CD8-positive, alpha-beta memory T cell (primary cell): ENCODE data around the gene ZNF618. TPM values are rescaled to one million over a fixed set of nuclear protein-coding genes. Genes with fewer than 3 reads are reported as not detected.

Experiments used
- CTCF ChIA-PET: fragments of 350-600 bp; sonication (Branson Sonifier 250); formaldehyde crosslinking; loops from one replicate; lab custom pipeline; 2021; ENCODE audit warnings: antibody characterized with exemption; lab: Charles Lee
- POLR2A ChIA-PET: fragments of 350-600 bp; sonication (Branson Sonifier 250); formaldehyde crosslinking; loops from one replicate; lab custom pipeline; 2021; ENCODE audit warnings: antibody characterized with exemption; lab: Charles Lee
- DNase-seq, 5 donors: peaks; one replicate each; pipeline versions ENCODE4 v3.0.0 to v3.0.0-alpha.2; 2020 to 2022; ENCODE audit warnings: mixed read lengths in 1 of 5
- H3K27ac ChIP-seq: one replicate; pipeline ENCODE4 v1.7.0; 2013; ENCODE audit warnings: low read depth, mild to moderate bottlenecking, low read length, moderate library complexity
- H3K27me3 ChIP-seq: 2 replicates; pipeline ENCODE4 v1.7.0; 2013; ENCODE audit warnings: low read length, mild to moderate bottlenecking; ENCODE audit not compliant: insufficient read depth, poor library complexity, severe bottlenecking
- H3K36me3 ChIP-seq: 2 replicates; pipeline ENCODE4 v1.7.0; 2013; ENCODE audit warnings: mild to moderate bottlenecking, low read length, moderate library complexity; ENCODE audit not compliant: insufficient read depth
- H3K4me1 ChIP-seq: 2 replicates; pipeline ENCODE4 v1.7.0; 2013; ENCODE audit warnings: mild to moderate bottlenecking, low read length, moderate library complexity; ENCODE audit not compliant: insufficient read depth
- H3K4me3 ChIP-seq: 2 replicates; pipeline ENCODE4 v1.7.0; 2013; ENCODE audit warnings: mild to moderate bottlenecking, low read length
- H3K9me3 ChIP-seq: 2 replicates; pipeline ENCODE4 v1.7.0; 2013; ENCODE audit warnings: mild to moderate bottlenecking, low read length
- H3K27ac Mint-ChIP-seq, 8 donors: one replicate each; pipeline ENCODE4 v1.8.0; 2020 to 2021; ENCODE audit warnings: mixed read lengths in 8 of 8, mild to moderate bottlenecking in 6 of 8, inconsistent platforms in 3 of 8, moderate library complexity in 3 of 8
- H3K27me3 Mint-ChIP-seq, 2 donors: one replicate each; pipeline ENCODE4 v1.8.0; 2020 to 2021; ENCODE audit warnings: mixed read lengths in 2 of 2, mild to moderate bottlenecking in 1 of 2, moderate library complexity in 1 of 2
- H3K36me3 Mint-ChIP-seq, 3 donors: one replicate each; pipeline ENCODE4 v1.8.0; 2020 to 2021; ENCODE audit warnings: mixed read lengths in 3 of 3, inconsistent platforms in 1 of 3, mild to moderate bottlenecking in 1 of 3
- H3K4me1 Mint-ChIP-seq, 3 donors: one replicate each; pipeline ENCODE4 v1.8.0; 2020 to 2021; ENCODE audit warnings: mixed read lengths in 3 of 3, inconsistent platforms in 1 of 3, mild to moderate bottlenecking in 1 of 3
- H3K4me3 Mint-ChIP-seq, 7 donors: one replicate each; pipeline ENCODE4 v1.8.0; 2020 to 2021; ENCODE audit warnings: mixed read lengths in 7 of 7, mild to moderate bottlenecking in 6 of 7, moderate library complexity in 4 of 7, inconsistent platforms in 2 of 7
- H3K9me3 Mint-ChIP-seq, 5 donors: one replicate each; pipeline ENCODE4 v1.8.0; 2020 to 2022; ENCODE audit warnings: mixed read lengths in 5 of 5, mild to moderate bottlenecking in 3 of 5, moderate library complexity in 2 of 5, inconsistent platforms in 1 of 5
- polyA plus RNA-seq: library from polyadenylated mRNA; unstranded; fragments of 300-500 nt; fragmentation: Illumina TruSeq; gene quantifications from one replicate; pipeline ENCODE4 v1.2.3, GENCODE V29; 2021
- total RNA-seq, 2 experiments: library from RNA; stranded (reverse); gene quantifications; one replicate each; pipeline ENCODE4 v1.2.3, GENCODE V29; 2021

Gene ZNF618
- total and polyA plus RNA-seq, 3 experiments from 2014 or later = 0.55 to 1.2 (median 0.57) TPM

DNA sequence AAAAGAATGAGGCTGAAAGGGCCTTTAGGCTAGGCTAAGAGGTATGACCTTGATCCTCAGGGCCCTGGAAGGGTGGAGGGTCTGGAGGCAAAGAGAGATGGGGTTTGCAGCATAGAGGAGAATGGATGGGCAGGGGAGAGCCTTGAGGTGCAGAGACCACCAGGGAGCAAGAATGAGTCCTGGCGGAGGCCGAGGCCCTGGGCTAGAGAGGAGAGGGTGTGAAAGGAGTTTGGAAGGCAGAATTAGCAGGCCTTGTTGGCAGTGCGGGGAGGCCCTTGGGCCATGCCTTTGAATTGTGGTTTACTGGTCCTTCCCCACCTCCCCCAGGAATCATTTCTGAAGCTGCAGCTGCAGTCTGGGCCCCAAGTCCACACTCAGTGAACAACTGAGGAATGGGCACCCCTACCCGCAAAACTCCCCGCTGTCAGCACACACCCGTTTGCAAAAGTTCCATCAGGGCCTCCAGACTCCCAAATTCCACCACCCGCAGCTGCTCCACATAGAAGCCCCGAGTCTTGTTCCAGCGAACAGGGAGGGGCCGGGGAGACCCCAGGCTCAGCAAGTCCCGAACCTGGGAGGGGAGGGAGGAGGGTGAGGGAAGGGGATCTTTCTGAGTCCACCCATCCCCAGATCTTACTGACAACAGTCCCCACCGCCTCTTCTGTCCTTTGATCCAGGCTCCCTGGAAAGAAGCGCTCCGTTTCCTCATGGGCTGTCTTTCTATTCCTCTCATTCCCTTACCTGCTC is 220.9 kb downstream of the ZNF618 start:
- Histone ChIP-seq H3K4me1 (no peaks in the 10 kb centered on the region), H3K36me3 (no peaks in the 10 kb centered on the region), H3K9me3 (no peaks in the 10 kb centered on the region), H3K4me3 (no peak overlapping the region), H3K27ac (no peak overlapping the region), H3K27me3 (peaks cover 13% of the 10 kb centered on the region)
- H3K27ac Mint-ChIP-seq = no peak overlapping the region
- peaks cover 32 to 54% of the 10 kb centered on the region in 2 donors for H3K27me3 Mint-ChIP-seq
- H3K36me3 Mint-ChIP-seq = peaks cover 0 to 3% (median 0%) of the 10 kb centered on the region in 3 donors
- peaks cover 8 to 18% (median 14%) of the 10 kb centered on the region in 3 donors for H3K4me1 Mint-ChIP-seq
- peaks cover 0 to 5% (median 4%) of the 10 kb centered on the region in 5 donors for H3K9me3 Mint-ChIP-seq
- DNase-seq = no peak
- ChIA-PET CTCF (interaction anchor here (1.2 to 2.2 kb wide), 2 partner anchors 14 to 15 kb away, joined by 3 to 10 read pairs; no protein-coding TSS in a partner anchor), POLR2A (no interaction called here)
- peak overlapping the region in 4 of 7 donors; percentile 32 to 72 (median 54) for H3K4me3 Mint-ChIP-seq

DNA sequence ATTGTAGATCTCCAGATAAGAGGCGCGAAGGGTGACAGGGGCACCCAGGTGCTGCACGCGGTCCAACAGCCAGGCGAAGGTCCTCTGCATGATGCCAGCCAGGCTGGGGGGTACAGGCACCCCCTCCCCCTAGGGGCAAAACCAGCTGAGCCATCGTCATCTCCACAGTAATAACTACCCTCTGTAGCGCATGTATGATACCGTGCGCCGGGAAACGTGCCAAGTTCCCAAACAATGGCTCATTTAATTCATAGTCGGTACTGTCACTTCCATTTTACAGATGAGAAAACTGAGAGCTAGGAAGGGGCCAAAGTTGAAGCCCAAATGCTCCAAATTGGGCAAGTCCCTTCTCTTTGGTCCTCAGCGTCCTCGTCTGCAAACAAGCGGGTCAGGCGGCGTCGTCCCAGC is 221.5 kb downstream of the ZNF618 start:
- Histone ChIP-seq H3K4me1 (no peaks in the 10 kb centered on the region), H3K9me3 (no peaks in the 10 kb centered on the region), H3K4me3 (no peak overlapping the region), H3K27me3 (peaks cover 13% of the 10 kb centered on the region), H3K36me3 (no peaks in the 10 kb centered on the region), H3K27ac (no peak overlapping the region)
- Mint-ChIP-seq H3K9me3 (peaks cover 0 to 8% (median 6%) of the 10 kb centered on the region in 5 donors), H3K4me3 (peak overlapping the region in 6 of 7 donors; percentile 47 to 75 (median 58)), H3K27me3 (peaks cover 32 to 57% of the 10 kb centered on the region in 2 donors), H3K36me3 (peaks cover 0 to 3% (median 0%) of the 10 kb centered on the region in 3 donors), H3K4me1 (peaks cover 8 to 18% (median 14%) of the 10 kb centered on the region in 3 donors), H3K27ac (no peak overlapping the region)
- ChIA-PET POLR2A (no interaction called here), CTCF (interaction anchor here (1.2 kb wide), 1 partner anchor 15 kb away, joined by 3 read pairs; no protein-coding TSS in a partner anchor)
- DNase-seq = no peak

DNA sequence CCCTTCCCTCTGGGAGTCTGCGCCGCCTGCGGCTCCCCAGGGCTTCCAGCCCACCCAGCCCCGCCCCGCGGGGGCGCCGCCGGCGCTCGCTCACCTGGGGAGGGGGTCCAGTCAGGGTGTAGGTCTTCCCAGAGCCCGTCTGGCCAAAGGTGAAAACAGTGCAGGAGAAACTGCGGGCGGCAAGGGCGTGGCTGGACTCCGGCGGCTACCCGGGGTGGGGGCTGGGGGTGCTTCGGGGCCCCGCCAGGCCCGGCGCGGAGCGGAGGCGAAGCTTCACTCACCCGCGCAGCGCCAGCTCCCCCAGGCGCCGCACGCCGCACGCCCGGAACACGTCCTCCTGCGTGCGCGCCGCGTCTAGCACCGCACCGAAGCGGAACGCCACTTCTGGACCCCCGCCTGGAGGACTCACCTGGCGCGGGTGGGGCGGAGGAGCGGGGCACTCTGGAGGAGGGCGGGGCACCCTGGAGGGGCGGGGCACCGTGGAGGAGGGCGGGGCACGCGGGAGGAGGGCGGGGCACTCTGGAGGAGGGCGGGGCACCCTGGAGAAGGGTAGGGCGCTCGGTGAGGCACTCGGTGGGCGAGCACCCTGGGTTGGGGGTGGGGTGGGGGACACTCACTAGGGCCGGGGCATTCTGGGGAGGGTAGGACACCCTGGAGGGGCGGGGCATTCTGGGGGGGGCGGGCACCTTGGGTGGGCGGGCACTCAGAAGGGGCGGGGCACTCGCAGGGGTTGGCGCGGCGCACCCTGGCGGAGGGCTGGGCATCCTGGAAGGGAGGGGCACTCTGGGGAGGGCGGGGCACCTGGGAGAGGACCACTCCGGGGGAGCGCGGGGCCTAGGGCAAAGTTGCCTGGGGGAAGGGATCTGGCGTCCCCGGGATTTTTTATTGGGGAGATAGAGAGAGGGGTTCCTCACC is 222.2 kb downstream of the ZNF618 start:
- no peak overlapping the region for H3K27ac Mint-ChIP-seq
- H3K9me3 Mint-ChIP-seq = peaks cover 0 to 9% (median 6%) of the 10 kb centered on the region in 5 donors
- no peak overlapping the region for H3K27ac ChIP-seq
- H3K4me3 ChIP-seq = no peak overlapping the region
- peaks cover 32 to 62% of the 10 kb centered on the region in 2 donors for H3K27me3 Mint-ChIP-seq
- peak in 1 of 5 donors; percentile 6 for DNase-seq
- H3K4me1 ChIP-seq = no peaks in the 10 kb centered on the region
- H3K9me3 ChIP-seq = no peaks in the 10 kb centered on the region
- H3K36me3 ChIP-seq = no peaks in the 10 kb centered on the region
- peaks cover 8 to 18% (median 14%) of the 10 kb centered on the region in 3 donors for H3K4me1 Mint-ChIP-seq
- peak overlapping the region in 3 of 7 donors; percentile 49 to 75 (median 57) for H3K4me3 Mint-ChIP-seq
- ChIA-PET POLR2A (no interaction called here), CTCF (interaction anchor here (1.2 kb wide), 1 partner anchor 16 kb away, joined by 3 read pairs; no protein-coding TSS in a partner anchor)
- peaks cover 13% of the 10 kb centered on the region for H3K27me3 ChIP-seq
- H3K36me3 Mint-ChIP-seq = peaks cover 0 to 3% (median 0%) of the 10 kb centered on the region in 3 donors

DNA sequence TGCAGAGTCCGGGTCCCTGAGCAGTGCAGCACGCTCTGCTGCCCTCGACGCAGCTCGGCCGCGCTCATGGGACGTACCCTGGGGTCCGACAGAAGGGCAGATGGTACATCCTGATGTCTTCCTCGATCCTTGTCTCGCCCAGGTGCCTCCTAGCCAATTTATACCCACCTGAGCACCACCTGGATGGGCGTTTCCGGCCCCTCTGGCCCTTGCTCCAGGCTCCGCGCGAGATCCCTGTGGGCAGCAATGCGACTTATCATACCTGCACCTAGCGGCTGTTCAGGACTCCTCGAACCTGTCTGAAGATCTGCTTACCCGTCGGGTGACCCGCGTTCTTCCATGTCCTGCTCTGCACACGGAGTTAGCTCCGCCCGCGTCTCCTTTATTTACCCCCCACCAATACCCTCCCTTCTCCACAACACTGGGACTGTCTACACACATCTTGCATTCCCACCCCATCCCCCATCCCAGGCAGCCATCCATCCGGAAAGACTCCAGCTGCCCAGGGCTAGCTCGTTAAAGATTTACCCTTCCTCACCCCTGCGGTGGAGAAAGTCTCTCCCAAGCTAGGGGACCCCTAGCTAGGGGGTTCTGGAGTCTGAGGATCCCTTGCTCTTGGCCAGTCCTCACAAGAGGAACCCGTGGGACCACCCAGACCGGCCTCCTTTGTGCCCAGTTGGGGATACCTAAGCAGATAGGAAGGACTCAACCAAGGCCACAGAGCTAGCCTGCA is 223.0 kb downstream of the ZNF618 start, which contains the start of gene KIF12:
Gene KIF12 (minus strand): TSS at position 357 of the 733 bp plus-strand sequence. CDS start 16 bp downstream, at position 341.
- peaks cover 0 to 9% (median 6%) of the 10 kb centered on the region in 5 donors for H3K9me3 Mint-ChIP-seq
- Histone ChIP-seq H3K4me3 (no peak within 1 kb of the TSS), H3K27me3 (peaks cover 13% of the 10 kb centered on the region), H3K36me3 (no peaks in the 10 kb centered on the region), H3K27ac (no peak within 1 kb of the TSS), H3K9me3 (no peaks in the 10 kb centered on the region), H3K4me1 (no peaks in the 10 kb centered on the region)
- H3K27me3 Mint-ChIP-seq = peaks cover 32 to 65% of the 10 kb centered on the region in 2 donors
- peaks cover 0 to 3% (median 0%) of the 10 kb centered on the region in 3 donors for H3K36me3 Mint-ChIP-seq
- peak within 1 kb of the TSS in 4 of 7 donors; percentile 27 to 53 (median 28) for H3K4me3 Mint-ChIP-seq
- ChIA-PET POLR2A (no interaction called here), CTCF (interaction anchor here (0.8 to 1.2 kb wide), 2 partner anchors 9 to 11 kb away, joined by 3 to 6 read pairs; no protein-coding TSS in a partner anchor)
- peaks cover 8 to 18% (median 14%) of the 10 kb centered on the region in 3 donors for H3K4me1 Mint-ChIP-seq
- DNase-seq = no peak
- H3K27ac Mint-ChIP-seq = peak within 1 kb of the TSS in 1 of 8 donors; percentile 83

- no peak for DNase-seq
- ChIA-PET POLR2A (no interaction called here), CTCF (interaction anchor here (0.6 to 1.2 kb wide), 3 partner anchors 9 to 161 kb away, joined by 3 to 6 read pairs (median 3); no protein-coding TSS in a partner anchor)
- Mint-ChIP-seq H3K4me1 (peaks cover 8 to 18% (median 14%) of the 10 kb centered on the region in 3 donors), H3K4me3 (no peak overlapping the region), H3K9me3 (peaks cover 0 to 9% (median 6%) of the 10 kb centered on the region in 5 donors), H3K27me3 (peaks cover 29 to 63% of the 10 kb centered on the region in 2 donors), H3K27ac (no peak overlapping the region), H3K36me3 (peaks cover 0 to 3% (median 0%) of the 10 kb centered on the region in 3 donors)
- Histone ChIP-seq H3K36me3 (no peaks in the 10 kb centered on the region), H3K4me1 (no peaks in the 10 kb centered on the region), H3K9me3 (no peaks in the 10 kb centered on the region), H3K4me3 (no peak overlapping the region), H3K27me3 (peaks cover 10% of the 10 kb centered on the region), H3K27ac (no peak overlapping the region)
These were observed 223.7 kb downstream of the ZNF618 start for GRCh38 chr9:114099669-114100270.

DNA sequence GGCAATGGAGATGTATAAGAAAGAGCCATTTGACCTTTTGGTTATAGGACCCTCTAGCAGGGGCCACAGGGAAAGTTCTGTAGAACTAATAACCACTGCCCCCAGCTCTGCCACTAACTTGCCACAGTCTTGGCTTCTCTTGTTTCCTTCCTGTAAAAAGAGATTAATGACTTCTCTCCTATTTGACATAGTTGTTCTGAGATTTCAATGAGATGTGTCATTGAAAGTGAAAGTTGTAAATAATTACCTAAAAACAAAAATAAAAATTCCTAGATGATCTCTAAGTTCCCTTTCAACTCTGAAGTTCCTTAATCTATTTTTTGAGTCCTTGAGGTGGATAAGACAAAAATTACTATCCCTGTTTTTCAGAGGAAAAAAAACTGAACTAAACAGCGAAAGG is 224.4 kb downstream of the ZNF618 start:
- Histone ChIP-seq H3K4me3 (no peak overlapping the region), H3K27ac (no peak overlapping the region), H3K36me3 (no peaks in the 10 kb centered on the region), H3K9me3 (no peaks in the 10 kb centered on the region), H3K27me3 (peaks cover 9% of the 10 kb centered on the region), H3K4me1 (no peaks in the 10 kb centered on the region)
- no peak overlapping the region for H3K4me3 Mint-ChIP-seq
- H3K36me3 Mint-ChIP-seq = peaks cover 0 to 3% (median 0%) of the 10 kb centered on the region in 3 donors
- peaks cover 8 to 18% (median 14%) of the 10 kb centered on the region in 3 donors for H3K4me1 Mint-ChIP-seq
- ChIA-PET POLR2A (no interaction called here), CTCF (interaction anchor here (0.6 kb wide), 1 partner anchor 160 kb away, joined by 3 read pairs; no protein-coding TSS in a partner anchor)
- peaks cover 23 to 56% of the 10 kb centered on the region in 2 donors for H3K27me3 Mint-ChIP-seq
- no peak overlapping the region for H3K27ac Mint-ChIP-seq
- DNase-seq = no peak
- H3K9me3 Mint-ChIP-seq = peaks cover 0 to 9% (median 6%) of the 10 kb centered on the region in 5 donors
